GM12878 (cell line): ENCODE measurements around the gene HK1.

ENCODE experiments used
- CEBPB ChIP-seq, 2 experiments: fragments of 150-350 bp in 1 of 2; IDR thresholded peaks; 2 replicates each; pipeline ENCODE4 v1.6.1; 2012 to 2014; ENCODE audit warnings: low read depth in 2 of 2, low read length in 2 of 2, borderline replicate concordance in 1 of 2, inconsistent platforms in 1 of 2
- CHD2 ChIP-seq: IDR thresholded peaks from 2 replicates; pipeline ENCODE4 v1.6.1; 2011; ENCODE audit warnings: low read depth, low read length, improper control_type of control experiment, borderline replicate concordance
- CTCF ChIP-seq, 3 experiments: IDR thresholded peaks in 2 of 3; conservative IDR thresholded peaks in 1 of 3; 2 replicates each; pipeline ENCODE4 v1.5.1; 2011; ENCODE audit warnings: low read depth in 3 of 3, low read length in 3 of 3, mild to moderate bottlenecking in 3 of 3, control low read depth in 2 of 3, moderate library complexity in 2 of 3, inconsistent platforms in 1 of 3, mixed read lengths in 1 of 3; ENCODE audit not compliant: control insufficient read depth in 2 of 3, insufficient read depth in 1 of 3; ENCODE audit errors: extremely low read depth in 1 of 3
- MEF2A ChIP-seq: IDR thresholded peaks from 2 replicates; pipeline ENCODE4 v1.6.1; 2011; ENCODE audit warnings: low read depth, mild to moderate bottlenecking, low read length, moderate library complexity; ENCODE audit not compliant: insufficient read depth
- MEF2B ChIP-seq: fragments of 450-650 bp; IDR thresholded peaks from 2 replicates; pipeline ENCODE4 v1.6.1; 2018; ENCODE audit warnings: mild to moderate bottlenecking, moderate library complexity; ENCODE audit not compliant: partially characterized antibody, poor library complexity, severe bottlenecking
- MXI1 ChIP-seq: fragments of 150-350 bp; IDR thresholded peaks from 2 replicates; pipeline ENCODE4 v1.6.1; 2011; ENCODE audit warnings: low read depth, mild to moderate bottlenecking, inconsistent platforms, low read length, improper control_type of control experiment
- NRF1 ChIP-seq: conservative IDR thresholded peaks from 2 replicates; pipeline ENCODE4 v1.6.1; 2011; ENCODE audit warnings: mild to moderate bottlenecking, low read depth, low read length, improper control_type of control experiment
- POLR2AphosphoS5 ChIP-seq: IDR thresholded peaks from 2 replicates; pipeline ENCODE4 v1.6.1; 2011; ENCODE audit warnings: mild to moderate bottlenecking, low read length, inconsistent platforms
- RAD51 ChIP-seq: fragments of 450-650 bp; IDR thresholded peaks from 2 replicates; pipeline ENCODE4 v1.6.1; 2016; ENCODE audit warnings: moderate library complexity, mild to moderate bottlenecking, inconsistent platforms
- RB1 ChIP-seq: fragments of 450-650 bp; formaldehyde crosslinking; IDR thresholded peaks from 2 replicates; pipeline ENCODE4 v1.6.1; 2017; ENCODE audit warnings: mild to moderate bottlenecking, borderline replicate concordance
- RBBP5 ChIP-seq: fragments of 200-600 bp; sonication (generic); conservative IDR thresholded peaks from 2 replicates; pipeline ENCODE4 v1.6.1; 2016
- TCF3 ChIP-seq: IDR thresholded peaks from 2 replicates; pipeline ENCODE4 v1.6.1; 2012; ENCODE audit warnings: low read depth, mild to moderate bottlenecking, low read length, borderline replicate concordance; ENCODE audit not compliant: insufficient read depth
- TF ChIP-seq, protein P1 (sequence below): IDR thresholded peaks from 2 replicates; pipeline ENCODE4 v1.6.1; 2012; ENCODE audit warnings: mild to moderate bottlenecking, low read depth, low read length
- TF ChIP-seq, protein P2 (sequence below): IDR thresholded peaks from 2 replicates; pipeline ENCODE4 v1.6.1; 2012; ENCODE audit warnings: low read depth, low read length, improper control_type of control experiment

DNA sequence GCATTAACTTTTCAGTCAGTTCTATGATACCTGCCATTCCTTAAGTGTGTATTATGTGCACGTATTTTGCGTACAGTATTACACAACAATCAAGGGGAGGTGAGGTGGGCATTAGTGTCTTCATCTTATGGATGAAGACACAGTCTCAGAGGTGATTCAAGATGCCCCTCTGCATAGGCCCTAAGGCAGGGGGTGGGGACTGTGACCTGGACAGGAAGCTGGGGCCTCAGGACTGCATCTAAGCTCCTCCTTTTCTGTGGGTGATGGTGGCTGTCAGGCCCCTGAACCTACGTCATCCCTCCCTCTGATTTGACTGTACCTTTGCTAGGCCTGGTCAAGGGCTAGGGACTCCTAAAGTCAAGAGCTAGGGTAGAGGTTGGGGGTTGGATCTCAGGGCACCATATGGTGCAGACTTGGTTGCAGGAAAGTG lies 38.9 kb downstream of the HK1 start:
- TF ChIP-seq CHD2 (no peak), NRF1 (no peak), CTCF (IDR thresholded peaks at IDR 0.05 in 2 of 3, conservative IDR thresholded peaks at IDR 0.05 in 1 of 3; ENCODE audit: control insufficient read depth in 2 of 3, extremely low read depth in 1 of 3, insufficient read depth in 1 of 3, low read depth in 3 of 3, low read length in 3 of 3) (no peak), MEF2A (no peak), TCF3 (no peak), MEF2B (no peak), RAD51 (no peak), MXI1 (no peak), CEBPB (IDR thresholded peaks at IDR 0.05; ENCODE audit: borderline replicate concordance in 1 of 2, low read depth in 2 of 2, low read length in 2 of 2) (no peak), RB1 (no peak), RBBP5 (no peak), POLR2AphosphoS5 (no peak)
- TF ChIP-seq, protein P1, sequence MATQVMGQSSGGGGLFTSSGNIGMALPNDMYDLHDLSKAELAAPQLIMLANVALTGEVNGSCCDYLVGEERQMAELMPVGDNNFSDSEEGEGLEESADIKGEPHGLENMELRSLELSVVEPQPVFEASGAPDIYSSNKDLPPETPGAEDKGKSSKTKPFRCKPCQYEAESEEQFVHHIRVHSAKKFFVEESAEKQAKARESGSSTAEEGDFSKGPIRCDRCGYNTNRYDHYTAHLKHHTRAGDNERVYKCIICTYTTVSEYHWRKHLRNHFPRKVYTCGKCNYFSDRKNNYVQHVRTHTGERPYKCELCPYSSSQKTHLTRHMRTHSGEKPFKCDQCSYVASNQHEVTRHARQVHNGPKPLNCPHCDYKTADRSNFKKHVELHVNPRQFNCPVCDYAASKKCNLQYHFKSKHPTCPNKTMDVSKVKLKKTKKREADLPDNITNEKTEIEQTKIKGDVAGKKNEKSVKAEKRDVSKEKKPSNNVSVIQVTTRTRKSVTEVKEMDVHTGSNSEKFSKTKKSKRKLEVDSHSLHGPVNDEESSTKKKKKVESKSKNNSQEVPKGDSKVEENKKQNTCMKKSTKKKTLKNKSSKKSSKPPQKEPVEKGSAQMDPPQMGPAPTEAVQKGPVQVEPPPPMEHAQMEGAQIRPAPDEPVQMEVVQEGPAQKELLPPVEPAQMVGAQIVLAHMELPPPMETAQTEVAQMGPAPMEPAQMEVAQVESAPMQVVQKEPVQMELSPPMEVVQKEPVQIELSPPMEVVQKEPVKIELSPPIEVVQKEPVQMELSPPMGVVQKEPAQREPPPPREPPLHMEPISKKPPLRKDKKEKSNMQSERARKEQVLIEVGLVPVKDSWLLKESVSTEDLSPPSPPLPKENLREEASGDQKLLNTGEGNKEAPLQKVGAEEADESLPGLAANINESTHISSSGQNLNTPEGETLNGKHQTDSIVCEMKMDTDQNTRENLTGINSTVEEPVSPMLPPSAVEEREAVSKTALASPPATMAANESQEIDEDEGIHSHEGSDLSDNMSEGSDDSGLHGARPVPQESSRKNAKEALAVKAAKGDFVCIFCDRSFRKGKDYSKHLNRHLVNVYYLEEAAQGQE = no peak
- TF ChIP-seq, protein P2, sequence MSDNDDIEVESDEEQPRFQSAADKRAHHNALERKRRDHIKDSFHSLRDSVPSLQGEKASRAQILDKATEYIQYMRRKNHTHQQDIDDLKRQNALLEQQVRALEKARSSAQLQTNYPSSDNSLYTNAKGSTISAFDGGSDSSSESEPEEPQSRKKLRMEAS = no peak
